Body of pancreas (tissue), 4 donors: ENCODE measurements around the gene ABCA5. TPM values are rescaled to one million over a fixed set of nuclear protein-coding genes. Genes with fewer than 3 reads are reported as not detected.

Experiments used
- ATAC-seq: fragments of 150-250 bp; one replicate; pipeline ENCODE4 v1.9.1; 2016
- DNase-seq, 4 donors: peaks; one replicate each; pipeline ENCODE4 v3.0.0-alpha.2; 2019
- H3K27ac ChIP-seq, 4 donors: fragments of 200-600 bp; sonication (generic); 1 replicate in 3 of 4; 2 replicates in 1 of 4; pipeline versions ENCODE4 v1.5.1 to v1.6.1; 2016 to 2019; ENCODE audit warnings: mild to moderate bottlenecking in 1 of 4, mixed read lengths in 1 of 4, moderate library complexity in 1 of 4
- H3K27me3 ChIP-seq, 2 donors: fragments of 200-600 bp; sonication (generic); one replicate each; pipeline ENCODE4 v1.6.0; 2016; ENCODE audit warnings: mild to moderate bottlenecking in 1 of 2
- H3K36me3 ChIP-seq, 2 donors: fragments of 200-600 bp; sonication (generic); replicated peaks in 1 of 2; 2 replicates each; pipeline ENCODE4 v1.5.1; 2016; ENCODE audit warnings: low read depth in 2 of 2; ENCODE audit not compliant: insufficient read depth in 1 of 2
- H3K4me1 ChIP-seq: fragments of 200-600 bp; sonication (generic); one replicate; pipeline ENCODE4 v1.6.0; 2016
- H3K4me3 ChIP-seq, 2 donors: fragments of 200-600 bp; sonication (generic); 1 replicate in 1 of 2; 2 replicates in 1 of 2; pipeline ENCODE4 v1.5.1; 2016 to 2019
- H3K9me3 ChIP-seq, 3 donors: fragments of 200-600 bp; sonication (generic); 1 replicate in 2 of 3; 2 replicates in 1 of 3; pipeline ENCODE4 v1.5.1; 2016
- CTCF ChIP-seq, 7 experiments: fragments of 450-650 bp in 4 of 7; fragments of 200-600 bp in 3 of 7; sonication (generic) in 3 of 7; IDR thresholded peaks; one replicate each; pipeline ENCODE4 v1.5.1; 2016 to 2019; ENCODE audit warnings: antibody characterized with exemption in 7 of 7
- POLR2A ChIP-seq, 3 donors: fragments of 450-650 bp; IDR thresholded peaks; one replicate each; pipeline ENCODE4 v1.6.1; 2016; ENCODE audit warnings: antibody characterized with exemption in 3 of 3, mild to moderate bottlenecking in 2 of 3
- WGBS, 2 donors: methylation state at CpG; one replicate each; pipeline ENCODE4 v1.1.5; 2017; 5-methylcytosine and 5-hydroxymethylcytosine counted together
- intact Hi-C: fragments of 100-400 bp; cut with DNase I; formaldehyde crosslinking; loops from one replicate; pipeline ENCODE4 v1.15.1; 2023
- total RNA-seq, 2 donors: library from RNA; depleted of rRNA; stranded (reverse); fragments of >200 nt; gene quantifications; one replicate each; pipeline ENCODE4 v1.1.0, GENCODE V29; 2016

The ABCA5 gene
- total RNA-seq, 2 donors from 2014 or later: 93.4 to 104 TPM

- WGBS, 2 donors: 73 to 95% methylated on average over 3 of the region's 3 CpGs
- intact Hi-C loops: no loop called here
- DNase-seq: no peak
- TF ChIP-seq CTCF (IDR thresholded peaks at IDR 0.05) (no peak), POLR2A (IDR thresholded peaks at IDR 0.05) (no peak)
- H3K36me3 ChIP-seq: peaks cover 0 to under 1% of the 10 kb centered on the region in 2 donors
- no peak overlapping the region for H3K27ac ChIP-seq
- H3K4me3 ChIP-seq: no peak overlapping the region
- no peaks in the 10 kb centered on the region for H3K9me3 ChIP-seq
- H3K27me3 ChIP-seq: no peaks in the 10 kb centered on the region
- H3K4me1 ChIP-seq: no peaks in the 10 kb centered on the region
- no peak for ATAC-seq
Observed at GRCh38 chr17:69267219-69267618, 59.7 kb downstream of the ABCA5 start.

GRCh38 chr17:69265873-69266272 is 61.1 kb downstream of the ABCA5 start:
- intact Hi-C loops: no loop called here
- no peak overlapping the region for H3K4me3 ChIP-seq

GRCh38 chr17:69254187-69254586 is 72.7 kb downstream of the ABCA5 start:
- H3K4me3 ChIP-seq: no peak overlapping the region
- H3K27ac ChIP-seq: no peak overlapping the region
- WGBS, 2 donors: 66 to 76% methylated on average over 1 of the region's 1 CpG
- intact Hi-C loops: no loop called here
- H3K27me3 ChIP-seq: no peaks in the 10 kb centered on the region
- ATAC-seq (no peak), DNase-seq (no peak)
- TF ChIP-seq POLR2A (IDR thresholded peaks at IDR 0.05) (no peak), CTCF (IDR thresholded peaks at IDR 0.05) (no peak)
- H3K9me3 ChIP-seq: no peaks in the 10 kb centered on the region
- no peaks in the 10 kb centered on the region for H3K4me1 ChIP-seq
- H3K36me3 ChIP-seq: peaks cover 0 to 23% of the 10 kb centered on the region in 2 donors

More at GRCh38 chr17:69265873-69266272, 61.1 kb downstream of the ABCA5 start:
- no peak for DNase-seq
- Histone ChIP-seq H3K4me1 (no peaks in the 10 kb centered on the region), H3K27me3 (no peaks in the 10 kb centered on the region), H3K27ac (no peak overlapping the region), H3K36me3 (peaks cover 0 to 2% of the 10 kb centered on the region in 2 donors), H3K9me3 (no peaks in the 10 kb centered on the region)
- ATAC-seq: no peak
- no peak for TF ChIP-seq CTCF (IDR thresholded peaks at IDR 0.05)
- TF ChIP-seq POLR2A (IDR thresholded peaks at IDR 0.05): no peak
- WGBS, 2 donors: 88 to 92% methylated on average over 1 of the region's 1 CpG

- no peaks in the 10 kb centered on the region for H3K27me3 ChIP-seq
- intact Hi-C loops: no loop called here
- WGBS, 2 donors: 75 to 78% methylated on average over 4 of the region's 4 CpGs
- ATAC-seq (no peak), DNase-seq (no peak)
- no peaks in the 10 kb centered on the region for H3K4me1 ChIP-seq
- peaks cover 0 to 22% of the 10 kb centered on the region in 2 donors for H3K36me3 ChIP-seq
- TF ChIP-seq POLR2A (IDR thresholded peaks at IDR 0.05) (no peak), CTCF (IDR thresholded peaks at IDR 0.05) (no peak)
- no peak overlapping the region for H3K27ac ChIP-seq
- H3K9me3 ChIP-seq: no peaks in the 10 kb centered on the region
- no peak overlapping the region for H3K4me3 ChIP-seq
Observed at GRCh38 chr17:69250641-69251040, 76.3 kb downstream of the ABCA5 start.

GRCh38 chr17:69246726-69247375 is 80.1 kb downstream of the ABCA5 start:
- no peaks in the 10 kb centered on the region for H3K9me3 ChIP-seq
- ATAC-seq (peak; percentile 60), DNase-seq (no peak)
- no peaks in the 10 kb centered on the region for H3K4me1 ChIP-seq
- H3K36me3 ChIP-seq: peaks cover 0 to 2% of the 10 kb centered on the region in 2 donors
- H3K27me3 ChIP-seq: no peaks in the 10 kb centered on the region
- H3K4me3 ChIP-seq: no peak overlapping the region
- intact Hi-C loops: no loop called here
- H3K27ac ChIP-seq: no peak overlapping the region
- 59 to 65% methylated on average over 4 of the region's 4 CpGs for WGBS, 2 donors
- TF ChIP-seq POLR2A (IDR thresholded peaks at IDR 0.05): no peak
- peak; percentile 43 to 71 (median 62) for TF ChIP-seq CTCF (IDR thresholded peaks at IDR 0.05)
